ENCODE results near the gene TREH.

TREH gene

DNA sequence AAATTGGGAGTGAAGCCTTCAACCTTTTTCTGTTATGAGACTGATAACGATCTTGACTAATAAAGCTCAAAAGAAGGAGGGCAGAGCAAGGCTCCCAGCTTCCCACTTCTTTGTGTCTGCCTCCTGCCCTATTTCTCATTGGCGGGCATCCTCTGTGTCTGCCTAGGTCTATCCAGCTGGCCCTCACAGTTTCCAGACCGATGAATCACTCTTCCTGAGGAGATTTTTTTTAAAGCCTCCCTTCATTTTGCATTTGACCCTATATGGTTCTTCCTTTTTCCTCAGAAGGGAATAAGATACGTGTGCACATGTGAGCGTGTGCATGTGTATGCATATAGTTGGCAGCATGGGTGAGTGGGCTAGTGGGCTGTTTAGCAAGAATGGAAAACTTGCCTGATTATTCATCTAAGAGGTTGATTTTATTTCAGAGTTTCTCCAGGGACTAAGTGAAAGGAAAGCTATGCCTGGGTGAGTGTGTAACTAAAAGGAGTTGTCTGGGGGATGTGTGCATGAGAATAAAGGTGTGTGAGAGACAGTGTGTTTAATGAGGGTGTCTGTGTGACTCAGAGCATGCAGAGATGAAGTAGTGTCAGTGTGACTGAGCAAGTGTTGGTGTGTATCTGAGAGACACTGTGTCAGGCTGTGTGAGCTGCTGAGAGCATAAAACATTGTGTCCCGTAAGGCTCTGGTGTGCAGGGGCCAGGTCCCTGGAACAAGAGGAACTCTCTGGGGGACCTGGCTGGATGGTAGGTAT, 59.8 kb downstream of the TREH start:
- in situ Hi-C loops (cut with MboI; ENCODE audit: low sequenced_read_pairs, unreplicated experiment): no loop called here
- TF ChIP-seq, protein P1, sequence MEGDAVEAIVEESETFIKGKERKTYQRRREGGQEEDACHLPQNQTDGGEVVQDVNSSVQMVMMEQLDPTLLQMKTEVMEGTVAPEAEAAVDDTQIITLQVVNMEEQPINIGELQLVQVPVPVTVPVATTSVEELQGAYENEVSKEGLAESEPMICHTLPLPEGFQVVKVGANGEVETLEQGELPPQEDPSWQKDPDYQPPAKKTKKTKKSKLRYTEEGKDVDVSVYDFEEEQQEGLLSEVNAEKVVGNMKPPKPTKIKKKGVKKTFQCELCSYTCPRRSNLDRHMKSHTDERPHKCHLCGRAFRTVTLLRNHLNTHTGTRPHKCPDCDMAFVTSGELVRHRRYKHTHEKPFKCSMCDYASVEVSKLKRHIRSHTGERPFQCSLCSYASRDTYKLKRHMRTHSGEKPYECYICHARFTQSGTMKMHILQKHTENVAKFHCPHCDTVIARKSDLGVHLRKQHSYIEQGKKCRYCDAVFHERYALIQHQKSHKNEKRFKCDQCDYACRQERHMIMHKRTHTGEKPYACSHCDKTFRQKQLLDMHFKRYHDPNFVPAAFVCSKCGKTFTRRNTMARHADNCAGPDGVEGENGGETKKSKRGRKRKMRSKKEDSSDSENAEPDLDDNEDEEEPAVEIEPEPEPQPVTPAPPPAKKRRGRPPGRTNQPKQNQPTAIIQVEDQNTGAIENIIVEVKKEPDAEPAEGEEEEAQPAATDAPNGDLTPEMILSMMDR (IDR thresholded peaks at IDR 0.05; ENCODE audit: borderline replicate concordance, control extremely low read depth, extremely low read depth, insufficient read depth, missing control alignments): no peak
- no peak for DNase-seq (ENCODE audit: low spot score)

DNA sequence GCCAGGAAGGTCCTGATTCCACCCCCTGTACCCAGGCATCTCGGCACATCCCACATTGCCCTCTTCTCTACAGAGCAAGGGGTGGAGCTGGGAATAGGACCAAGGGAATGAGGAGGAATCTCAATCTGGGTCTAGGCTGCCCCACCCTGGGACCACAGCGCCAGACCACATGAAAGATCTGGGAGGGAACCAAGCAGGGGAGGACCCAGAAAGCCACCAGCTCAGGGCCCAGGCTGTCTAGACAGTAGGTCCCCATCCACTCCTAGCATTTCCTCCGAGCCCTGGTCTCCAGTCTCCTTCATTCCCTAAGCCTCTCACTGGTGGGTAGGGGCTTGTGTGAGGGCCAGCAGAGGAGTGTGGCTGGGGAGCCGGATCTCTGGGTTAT, 60.5 kb downstream of the TREH start:
- in situ Hi-C loops (cut with MboI; ENCODE audit: low sequenced_read_pairs, unreplicated experiment): no loop called here
- TF ChIP-seq, protein P1 (IDR thresholded peaks at IDR 0.05; ENCODE audit: borderline replicate concordance, control extremely low read depth, extremely low read depth, insufficient read depth, missing control alignments): no peak
- no peak for DNase-seq (ENCODE audit: low spot score)

DNA sequence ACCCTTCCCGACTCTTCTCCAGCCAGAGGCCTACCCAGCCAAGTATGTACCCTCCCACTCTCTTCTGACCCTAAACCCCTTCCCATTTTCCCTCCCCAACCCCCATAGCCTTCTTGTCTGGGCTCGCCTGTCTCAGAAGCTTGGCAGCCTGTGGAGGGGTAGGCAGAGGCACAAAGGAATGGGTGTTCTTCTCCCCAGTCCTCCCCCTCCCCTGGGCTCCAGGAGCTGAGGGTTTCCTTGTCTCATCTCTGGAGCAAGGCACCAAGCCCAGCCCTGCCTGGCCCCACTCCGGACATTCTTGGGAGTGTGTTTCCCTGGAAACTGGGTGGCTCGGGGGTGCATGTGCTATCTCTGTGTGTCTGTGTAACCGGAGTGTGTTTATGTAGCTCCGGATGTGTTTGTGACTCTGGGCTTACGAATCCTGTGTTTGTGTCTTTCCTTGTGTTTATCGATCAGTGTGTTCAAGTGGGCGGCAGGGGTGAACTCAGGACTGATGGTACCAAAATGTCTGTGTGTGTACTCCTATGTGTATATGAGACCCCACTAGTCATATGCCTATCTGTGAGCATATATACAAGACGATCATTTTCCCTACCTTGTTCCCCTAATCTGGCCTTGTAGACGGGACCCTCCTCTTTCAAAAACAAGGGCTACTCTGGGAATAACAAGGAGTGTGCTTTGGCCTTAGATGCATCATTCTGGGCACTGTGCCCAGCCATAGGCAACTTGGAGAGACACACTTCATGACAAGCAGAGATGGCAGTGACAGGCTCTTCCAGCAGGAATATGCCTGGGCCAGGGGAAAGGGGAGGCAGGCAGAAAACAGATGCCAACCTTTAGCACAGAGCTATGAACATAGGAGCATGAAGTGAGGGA, 61.1 kb downstream of the TREH start:
- in situ Hi-C loops (cut with MboI; ENCODE audit: low sequenced_read_pairs, unreplicated experiment): no loop called here
- DNase-seq (ENCODE audit: low spot score): no peak
- TF ChIP-seq, protein P1 (IDR thresholded peaks at IDR 0.05; ENCODE audit: borderline replicate concordance, control extremely low read depth, extremely low read depth, insufficient read depth, missing control alignments): no peak

DNA sequence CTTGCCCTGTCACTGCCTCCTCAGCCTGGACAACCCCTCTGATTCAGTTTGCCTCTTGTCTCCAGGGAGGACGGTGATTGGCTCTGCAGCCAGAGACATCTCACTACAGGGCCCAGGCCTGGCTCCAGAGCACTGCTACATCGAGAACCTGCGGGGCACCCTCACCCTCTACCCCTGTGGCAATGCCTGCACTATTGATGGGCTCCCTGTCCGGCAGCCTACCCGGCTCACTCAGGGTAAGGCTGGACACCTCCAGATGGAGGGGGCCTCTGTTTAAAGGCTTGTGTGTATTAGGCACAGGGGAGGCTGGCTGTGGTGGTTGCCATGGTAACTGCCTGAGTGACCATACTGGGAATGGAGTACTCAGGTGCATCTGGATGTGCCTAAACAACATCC, 63.5 kb downstream of the TREH start:
- no peak for DNase-seq (ENCODE audit: low spot score)
- in situ Hi-C loops (cut with MboI; ENCODE audit: low sequenced_read_pairs, unreplicated experiment): no loop called here
- TF ChIP-seq, protein P1 (IDR thresholded peaks at IDR 0.05; ENCODE audit: borderline replicate concordance, control extremely low read depth, extremely low read depth, insufficient read depth, missing control alignments): no peak

DNA sequence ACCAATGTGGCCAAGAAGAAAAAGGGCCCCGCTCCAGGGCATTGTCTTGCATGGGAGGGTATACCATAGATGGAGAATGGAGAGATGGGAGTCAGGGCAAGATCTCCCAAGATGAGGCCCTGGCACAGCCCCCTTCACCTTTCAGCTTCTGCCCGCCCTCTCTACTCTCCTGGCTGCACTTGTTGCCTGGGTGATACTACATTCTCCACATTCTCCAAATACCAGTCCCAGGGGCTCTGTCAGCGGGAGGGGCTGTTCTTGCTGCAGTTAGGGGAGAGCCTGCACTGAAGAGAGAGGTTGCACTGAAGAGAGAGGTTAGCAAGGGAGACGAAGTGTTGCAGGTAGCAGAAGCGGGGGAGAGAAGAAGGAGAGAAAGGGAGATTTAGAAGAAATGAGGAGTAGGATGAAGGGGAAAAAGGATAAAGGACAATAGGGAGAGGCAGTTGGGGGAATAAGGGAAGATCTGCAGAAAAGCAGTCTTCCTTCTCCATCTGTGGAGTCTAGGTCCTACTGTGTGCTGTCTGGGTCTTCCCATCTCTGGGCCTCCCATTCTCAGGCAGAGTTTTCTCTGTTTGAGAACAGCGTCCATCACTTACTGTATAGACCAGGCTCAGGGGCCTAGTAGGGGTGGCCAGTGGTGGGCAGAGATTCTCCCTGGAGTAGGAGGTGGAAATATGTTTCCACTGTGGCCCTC, 64.0 kb downstream of the TREH start:
- TF ChIP-seq, protein P1 (IDR thresholded peaks at IDR 0.05; ENCODE audit: borderline replicate concordance, control extremely low read depth, extremely low read depth, insufficient read depth, missing control alignments): no peak
- in situ Hi-C loops (cut with MboI; ENCODE audit: low sequenced_read_pairs, unreplicated experiment): no loop called here
- no peak for DNase-seq (ENCODE audit: low spot score)

DNA sequence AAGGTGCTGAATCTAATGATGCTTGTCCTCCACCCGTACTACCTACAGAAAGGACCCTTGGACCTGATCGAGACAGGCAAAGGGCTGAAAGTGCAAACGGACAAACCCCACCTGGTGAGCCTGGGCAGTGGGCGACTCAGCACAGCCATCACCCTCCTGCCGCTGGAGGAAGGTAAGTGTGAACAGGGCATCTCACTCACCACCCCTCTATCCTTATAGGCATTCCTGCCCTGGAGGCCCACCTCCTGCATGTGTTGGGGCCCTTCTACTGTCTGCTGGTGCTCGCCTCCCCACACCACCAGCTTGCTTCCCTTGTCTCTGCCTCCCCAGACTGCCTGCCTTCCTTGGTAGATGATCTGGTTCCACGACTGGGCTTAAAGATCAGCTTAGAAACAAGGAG, 64.9 kb downstream of the TREH start:
- in situ Hi-C loops (cut with MboI; ENCODE audit: low sequenced_read_pairs, unreplicated experiment): no loop called here
- DNase-seq (ENCODE audit: low spot score): no peak
- TF ChIP-seq, protein P1 (IDR thresholded peaks at IDR 0.05; ENCODE audit: borderline replicate concordance, control extremely low read depth, extremely low read depth, insufficient read depth, missing control alignments): no peak
